Umbilical cord (tissue), 2 donors: Measurements from ENCODE around the gene SAFB. TPM values are rescaled to one million over a fixed set of nuclear protein-coding genes. Genes with fewer than 3 reads are reported as not detected.

ENCODE experiments used
- DNase-seq: peaks from one replicate; pipeline ENCODE4 v3.0.0-alpha.2; 2015; ENCODE audit warnings: low spot score
- total RNA-seq: library from RNA; depleted of rRNA; stranded (reverse); fragments of >200 nt; gene quantifications from one replicate; pipeline ENCODE4 v1.2.3, GENCODE V29; 2014; ENCODE audit warnings: low replicate concordance; ENCODE audit not compliant: insufficient read depth

The SAFB gene
- total RNA-seq, 1 donor from 2014 or later: 43.1 TPM

GRCh38 chr19:5666921-5667610 lies 44.2 kb downstream of the SAFB start:
- no peak for DNase-seq

GRCh38 chr19:5667751-5668271 lies 44.9 kb downstream of the SAFB start:
- DNase-seq: no peak

- no peak for DNase-seq
These were observed 46.3 kb downstream of the SAFB start for GRCh38 chr19:5669212-5669611.

GRCh38 chr19:5671600-5671999 lies 48.7 kb downstream of the SAFB start:
- no peak for DNase-seq

GRCh38 chr19:5672708-5673459 lies 50.0 kb downstream of the SAFB start:
- DNase-seq: no peak

- DNase-seq: no peak
These were observed 50.9 kb downstream of the SAFB start for GRCh38 chr19:5673752-5674151.

GRCh38 chr19:5674714-5675113 lies 51.8 kb downstream of the SAFB start:
- no peak for DNase-seq

- no peak for DNase-seq
These were observed 53.4 kb downstream of the SAFB start for GRCh38 chr19:5676105-5676771.

- DNase-seq: no peak
These were observed 53.9 kb downstream of the SAFB start for GRCh38 chr19:5676772-5677105.

GRCh38 chr19:5677136-5677535 lies 54.3 kb downstream of the SAFB start:
- no peak for DNase-seq

- DNase-seq: no peak
These were observed 54.7 kb downstream of the SAFB start for GRCh38 chr19:5677580-5677979.

GRCh38 chr19:5678071-5678718 lies 55.3 kb downstream of the SAFB start:
- no peak for DNase-seq

GRCh38 chr19:5679289-5680083 lies 56.6 kb downstream of the SAFB start:
- no peak for DNase-seq

GRCh38 chr19:5680084-5680436 lies 57.2 kb downstream of the SAFB start:
- no peak for DNase-seq

- DNase-seq: peak; percentile 100
These were observed 57.8 kb downstream of the SAFB start, which contains the start of the genes HSD11B1L and MICOS13 for GRCh38 chr19:5680437-5681368. Gene HSD11B1L, plus strand, starts transcription at chr19:5681027. Its CDS starts 3,806 bp downstream, at chr19:5684833. Gene MICOS13, minus strand, starts transcription at chr19:5680516. Its CDS starts 30 bp downstream, at chr19:5680486.

- DNase-seq: no peak
These were observed 58.7 kb downstream of the SAFB start for GRCh38 chr19:5681391-5682106.

- DNase-seq: no peak
These were observed 59.2 kb downstream of the SAFB start for GRCh38 chr19:5682107-5682482.

- DNase-seq: no peak
These were observed 60.4 kb downstream of the SAFB start for GRCh38 chr19:5683177-5683886.
